GM21717 (cell line): ENCODE data around the gene CNPPD1.
"Not testable (repeated sequence)": the region's sequence is repeated elsewhere in the genome, so short reads cannot be mapped to it uniquely, and the experiment has no call there.

ENCODE experiments used
- ATAC-seq: cut with Tn5 transposase; IDR thresholded peaks from one replicate; pipeline ENCODE4 v1.9.1; 2021; ENCODE audit warnings: mild to moderate bottlenecking, moderate library complexity; ENCODE audit not compliant: unreplicated experiment

The CNPPD1 gene

GRCh38 chr2:219209236-219210195 is 32.8 kb upstream of the CNPPD1 start:
- ATAC-seq, result no peak

GRCh38 chr2:219207884-219208740 is 31.4 kb upstream of the CNPPD1 start:
- no peak for ATAC-seq

- ATAC-seq, result no peak
Observed at GRCh38 chr2:219207134-219207883, 30.6 kb upstream of the CNPPD1 start.

GRCh38 chr2:219206328-219207133 is 29.8 kb upstream of the CNPPD1 start, which contains the start of gene ZFAND2B:
Gene ZFAND2B (plus strand): TSS chr2:219206782. CDS start chr2:219206988, 206 bp downstream.
- peak; percentile 98 for ATAC-seq

GRCh38 chr2:219205981-219206327 is 29.2 kb upstream of the CNPPD1 start:
- ATAC-seq, result no peak

GRCh38 chr2:219205165-219205538 is 28.4 kb upstream of the CNPPD1 start:
- ATAC-seq, result no peak

GRCh38 chr2:219204425-219205164 is 27.9 kb upstream of the CNPPD1 start:
- no peak for ATAC-seq

GRCh38 chr2:219201331-219201730 is 24.6 kb upstream of the CNPPD1 start:
- not testable (repeated sequence) for ATAC-seq

- ATAC-seq, result not testable (repeated sequence)
Observed at GRCh38 chr2:219200502-219201326, 24.0 kb upstream of the CNPPD1 start.

GRCh38 chr2:219199470-219200211 is 22.9 kb upstream of the CNPPD1 start:
- ATAC-seq, result no peak

GRCh38 chr2:219198974-219199373 is 22.2 kb upstream of the CNPPD1 start:
- no peak for ATAC-seq

- ATAC-seq, result no peak
Observed at GRCh38 chr2:219197388-219197787, 20.7 kb upstream of the CNPPD1 start.

GRCh38 chr2:219186754-219187456 is 10.2 kb upstream of the CNPPD1 start:
- ATAC-seq, result no peak

GRCh38 chr2:219184121-219184520 is 7.4 kb upstream of the CNPPD1 start:
- ATAC-seq, result no peak

GRCh38 chr2:219183151-219183772 is 6.5 kb upstream of the CNPPD1 start:
- ATAC-seq, result no peak

- ATAC-seq, result no peak
Observed at GRCh38 chr2:219182331-219183150, 5.8 kb upstream of the CNPPD1 start.
